GM10248 (cell line): ENCODE data around the gene HIC1.

Experiments used
- CTCF ChIA-PET: fragments of 300-600 bp; sonication (Branson Sonifier 250); formaldehyde crosslinking; extraction: SDS; loops from one replicate; lab custom pipeline; 2021; ENCODE audit warnings: antibody characterized with exemption; lab: Yijun Ruan, JAX
- POLR2A ChIA-PET: fragments of 350-650 bp; sonication (Branson Sonifier 250); formaldehyde crosslinking; extraction: SDS; loops from one replicate; lab custom pipeline; 2020; ENCODE audit warnings: antibody characterized with exemption; lab: Yijun Ruan, JAX
- DNase-seq: peaks from one replicate; pipeline ENCODE4 v3.0.0; 2012; ENCODE audit errors: extremely low spot score
- TF ChIP-seq, protein P1 (sequence below): IDR thresholded peaks from 2 replicates; pipeline ENCODE4 v1.5.1; 2012; ENCODE audit warnings: mild to moderate bottlenecking, low read depth; ENCODE audit errors: extremely low read depth, missing control alignments, control extremely low read depth

Gene HIC1

DNA sequence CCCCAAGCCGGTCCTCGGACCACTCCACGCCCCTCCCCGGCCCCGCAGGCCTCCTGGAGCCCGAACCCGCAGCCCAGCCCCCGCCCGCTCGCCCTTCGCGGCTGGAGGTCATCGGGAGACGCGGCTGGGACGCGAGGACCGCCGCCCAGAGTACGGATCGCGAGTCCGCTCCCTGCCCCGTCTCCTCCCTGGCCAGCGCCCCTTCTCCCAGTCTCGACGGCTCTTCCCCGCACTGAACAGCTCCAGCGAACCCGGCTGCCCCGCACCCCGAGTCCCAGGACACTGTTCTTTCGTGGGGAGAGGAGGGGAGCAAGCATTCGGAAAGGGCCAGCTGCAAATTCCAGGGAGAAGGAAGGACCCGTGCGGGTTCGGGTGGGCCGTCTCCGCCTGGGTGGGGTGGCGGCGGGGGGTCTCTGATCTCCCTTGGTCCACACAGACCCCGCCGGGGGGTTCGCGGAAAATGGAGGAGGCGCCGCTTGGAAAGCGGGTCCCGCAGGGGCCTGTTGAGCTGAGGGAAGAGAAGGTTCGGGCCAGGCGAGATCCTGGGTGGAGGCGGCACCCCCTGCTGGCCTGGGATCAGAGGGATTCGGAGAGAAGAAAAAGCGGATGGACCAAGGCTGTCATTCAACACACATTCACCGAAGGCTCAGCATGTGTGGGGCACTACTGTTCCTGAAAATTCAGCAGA is 29.1 kb upstream of the HIC1 start:
- DNase-seq, result peak; percentile 55
- CTCF ChIA-PET, result interaction anchor here (0.8 to 2.6 kb wide), 3 partner anchors 116 to 305 kb away, joined by 3 to 10 read pairs (median 9); no protein-coding TSS in a partner anchor
- TF ChIP-seq, protein P1, sequence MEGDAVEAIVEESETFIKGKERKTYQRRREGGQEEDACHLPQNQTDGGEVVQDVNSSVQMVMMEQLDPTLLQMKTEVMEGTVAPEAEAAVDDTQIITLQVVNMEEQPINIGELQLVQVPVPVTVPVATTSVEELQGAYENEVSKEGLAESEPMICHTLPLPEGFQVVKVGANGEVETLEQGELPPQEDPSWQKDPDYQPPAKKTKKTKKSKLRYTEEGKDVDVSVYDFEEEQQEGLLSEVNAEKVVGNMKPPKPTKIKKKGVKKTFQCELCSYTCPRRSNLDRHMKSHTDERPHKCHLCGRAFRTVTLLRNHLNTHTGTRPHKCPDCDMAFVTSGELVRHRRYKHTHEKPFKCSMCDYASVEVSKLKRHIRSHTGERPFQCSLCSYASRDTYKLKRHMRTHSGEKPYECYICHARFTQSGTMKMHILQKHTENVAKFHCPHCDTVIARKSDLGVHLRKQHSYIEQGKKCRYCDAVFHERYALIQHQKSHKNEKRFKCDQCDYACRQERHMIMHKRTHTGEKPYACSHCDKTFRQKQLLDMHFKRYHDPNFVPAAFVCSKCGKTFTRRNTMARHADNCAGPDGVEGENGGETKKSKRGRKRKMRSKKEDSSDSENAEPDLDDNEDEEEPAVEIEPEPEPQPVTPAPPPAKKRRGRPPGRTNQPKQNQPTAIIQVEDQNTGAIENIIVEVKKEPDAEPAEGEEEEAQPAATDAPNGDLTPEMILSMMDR, result peak; percentile 39
- POLR2A ChIA-PET, result no interaction called here

DNA sequence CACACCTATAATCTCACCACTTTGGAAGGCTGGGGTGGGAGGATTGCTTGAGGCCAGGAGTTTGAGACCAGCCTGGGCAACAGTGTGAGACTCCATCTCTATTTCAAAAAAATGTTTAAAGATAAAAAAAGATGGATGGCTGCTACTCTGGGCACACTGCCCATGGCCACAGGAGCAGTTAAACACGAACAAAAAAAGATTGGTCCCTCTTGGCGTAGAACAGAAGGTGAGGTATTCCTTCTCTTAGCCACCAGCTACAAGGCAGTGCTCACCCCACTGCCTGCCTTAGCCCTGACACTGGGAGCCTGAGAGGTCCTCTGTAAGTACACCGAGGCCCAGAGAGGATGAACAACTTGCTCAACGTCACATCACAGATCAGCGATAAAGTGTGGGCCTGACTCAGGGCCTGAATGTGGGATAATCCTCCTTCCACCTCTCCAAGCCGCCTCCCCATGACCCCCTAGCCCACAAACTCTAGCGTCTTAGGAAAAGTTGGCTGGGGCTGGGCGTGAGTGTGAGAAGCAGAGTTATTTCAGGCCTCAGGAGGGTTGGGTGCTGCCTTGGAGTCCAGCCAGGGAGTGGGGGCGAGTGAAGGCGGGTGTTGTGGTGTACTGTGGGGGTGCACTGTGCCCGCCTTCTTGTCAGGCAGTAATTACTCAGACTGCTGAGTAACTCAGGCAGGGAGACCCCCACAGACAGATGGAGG is 27.2 kb upstream of the HIC1 start:
- TF ChIP-seq, protein P1, result no peak
- no peak for DNase-seq
- CTCF ChIA-PET, result interaction anchor here (0.7 to 1.7 kb wide), 3 partner anchors 111 to 307 kb away, joined by 3 to 4 read pairs (median 3); no protein-coding TSS in a partner anchor
- POLR2A ChIA-PET, result no interaction called here

DNA sequence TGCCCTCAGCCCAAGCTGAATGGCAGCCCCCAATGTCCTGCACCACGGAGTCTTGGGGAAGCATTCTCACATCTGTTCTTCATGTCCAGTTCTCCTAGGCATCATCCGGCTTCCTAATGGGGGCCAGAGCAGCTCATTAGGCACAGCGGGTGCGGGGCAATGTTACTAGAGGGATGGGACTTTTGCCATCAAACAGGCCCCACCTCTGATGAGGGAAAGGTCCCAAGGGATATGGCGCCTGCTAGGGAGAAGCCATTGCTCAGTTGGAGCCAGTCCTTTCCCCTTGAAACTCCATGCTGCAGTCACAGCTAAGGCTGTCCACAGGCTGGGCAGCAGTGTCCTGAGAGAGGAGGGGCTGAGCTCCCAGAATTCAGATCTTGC is 26.7 kb upstream of the HIC1 start:
- CTCF ChIA-PET, result interaction anchor here (0.7 to 4.8 kb wide), 9 partner anchors 8 to 354 kb away, joined by 3 to 20 read pairs (median 4); partner anchors contain the start of gene OVCA2

DNA sequence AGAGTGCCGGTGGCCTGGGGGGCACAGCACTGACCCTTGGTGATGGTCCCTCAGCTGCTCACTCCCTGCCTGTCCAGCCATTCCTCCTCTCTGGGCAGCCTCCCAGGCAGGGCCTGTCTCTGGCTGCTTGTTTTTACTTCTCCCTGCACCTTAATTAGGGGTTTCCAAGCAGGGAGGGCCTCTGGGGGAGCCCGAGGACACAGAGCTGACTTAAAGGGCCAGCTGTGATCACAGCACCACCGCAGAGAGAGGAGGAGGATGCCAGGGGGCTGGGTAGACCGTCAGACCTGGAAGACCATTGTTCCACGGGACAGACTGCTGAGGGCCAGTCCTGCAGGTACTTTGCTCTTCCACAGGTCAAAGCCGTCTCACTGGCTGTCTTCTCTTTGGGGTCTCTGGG is 26.2 kb upstream of the HIC1 start:
- CTCF ChIA-PET, result interaction anchor here (0.9 to 4.8 kb wide), 8 partner anchors 8 to 353 kb away, joined by 3 to 20 read pairs (median 4); partner anchors contain the start of gene OVCA2
- POLR2A ChIA-PET, result no interaction called here
- TF ChIP-seq, protein P1, result no peak
- no peak for DNase-seq

More for the DNA sequence above, 26.7 kb upstream of the HIC1 start:
- POLR2A ChIA-PET, result no interaction called here
- no peak for DNase-seq
- TF ChIP-seq, protein P1, result no peak

DNA sequence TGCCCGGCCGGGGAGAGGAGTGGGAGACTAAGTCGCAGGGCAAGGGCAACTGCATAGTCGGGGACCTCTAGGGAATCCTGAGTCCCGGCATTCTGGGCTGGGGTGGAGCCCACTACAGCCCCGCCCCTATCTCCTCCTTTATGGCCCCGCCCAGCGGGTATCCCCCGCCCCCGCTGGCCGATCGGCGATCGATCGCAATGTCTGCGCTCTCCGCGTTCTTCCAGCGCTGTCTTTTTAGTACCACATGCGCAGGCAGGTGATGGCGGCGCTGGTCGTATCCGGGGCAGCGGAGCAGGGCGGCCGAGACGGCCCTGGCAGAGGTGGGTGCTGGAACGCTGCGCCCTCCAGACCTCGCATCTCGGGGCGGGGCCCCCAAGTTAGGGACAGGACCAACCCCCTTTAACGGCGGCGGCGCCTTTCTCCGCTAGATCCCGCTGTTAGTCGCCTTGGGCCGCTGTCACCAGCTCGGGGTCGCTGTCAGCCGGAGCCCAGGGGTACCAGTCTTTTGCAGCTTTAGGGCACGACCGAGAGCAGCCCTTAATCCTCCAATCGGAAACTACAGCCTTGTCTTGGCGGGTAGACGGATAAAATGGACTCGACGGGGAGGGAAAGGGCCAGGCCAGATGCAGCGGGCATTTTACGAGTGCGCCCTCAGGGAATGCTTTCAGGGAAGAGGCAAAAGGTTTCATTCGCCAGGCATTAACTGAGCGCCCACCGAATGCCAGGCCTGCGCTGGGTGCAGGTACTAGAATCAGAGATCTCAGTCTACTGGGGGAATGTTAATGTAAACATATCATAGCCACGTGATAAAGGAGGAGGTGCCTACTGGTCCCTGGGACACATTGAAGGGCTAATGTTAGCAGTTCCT is 24.8 kb upstream of the HIC1 start, which contains the start of gene DPH1:
Gene DPH1 (plus strand): TSS at position 243 of the 868 bp plus-strand sequence. CDS start 17 bp downstream, at position 260.
- TF ChIP-seq, protein P1, result no peak
- POLR2A ChIA-PET, result no interaction called here
- DNase-seq, result peak; percentile 92
- CTCF ChIA-PET, result interaction anchor here (1.6 to 4.8 kb wide), 3 partner anchors 11 to 386 kb away, joined by 4 to 20 read pairs (median 5); partner anchors contain the start of gene OVCA2
